HEK293 (cell line): Measurements from ENCODE around the gene NID2.

Experiments
- CTCF ChIA-PET: fragments of 350-600 bp; formaldehyde crosslinking; extraction: SDS; loops from one replicate; lab custom pipeline; 2021; ENCODE audit warnings: antibody characterized with exemption; lab: Yijun Ruan, JAX
- POLR2A ChIA-PET: fragments of 300-600 bp; formaldehyde crosslinking; extraction: SDS; loops from one replicate; lab custom pipeline; 2020; ENCODE audit warnings: antibody characterized with exemption, inconsistent platforms; lab: Yijun Ruan, JAX
- H3K27ac ChIP-seq: fragments of 200-500 bp; sonication (Bioruptor generic); 2 replicates; pipeline ENCODE4 v1.5.1; 2014; ENCODE audit warnings: low read depth, low read length, control low read depth, inconsistent platforms; ENCODE audit errors: extremely low read depth
- H3K36me3 ChIP-seq, 2 experiments: fragments of 200-500 bp in 1 of 2; sonication (Bioruptor generic) in 1 of 2; 1 replicate in 1 of 2; 2 replicates in 1 of 2; pipeline ENCODE4 v1.5.1; 2014 to 2017; ENCODE audit warnings: inconsistent platforms in 2 of 2, low read length in 2 of 2; ENCODE audit not compliant: control insufficient read depth in 2 of 2, insufficient read depth in 1 of 2
- H3K4me1 ChIP-seq: fragments of 200-500 bp; sonication (Bioruptor generic); 2 replicates; pipeline ENCODE4 v1.5.1; 2014; ENCODE audit warnings: mild to moderate bottlenecking, low read length, inconsistent platforms; ENCODE audit not compliant: control insufficient read depth, insufficient read depth
- H3K4me3 ChIP-seq: 2 replicates; pipeline ENCODE4 v1.5.1; 2011; ENCODE audit warnings: low read depth, mild to moderate bottlenecking, control low read depth, low read length, moderate library complexity
- H3K9me3 ChIP-seq: fragments of 200-500 bp; sonication (Bioruptor generic); 2 replicates; pipeline ENCODE4 v1.5.1; 2014; ENCODE audit warnings: low read depth, low read length, inconsistent platforms; ENCODE audit not compliant: control insufficient read depth, insufficient read depth
- GLI4 ChIP-seq: fragments of 450-650 bp; formaldehyde crosslinking; IDR thresholded peaks from 2 replicates; pipeline ENCODE4 v1.5.1; 2016; ENCODE audit warnings: missing biosample characterization, missing genetic modification characterization
- KLF10 ChIP-seq: fragments of 450-650 bp; IDR thresholded peaks from 2 replicates; pipeline ENCODE4 v1.5.1; 2018; ENCODE audit warnings: missing biosample characterization, mild to moderate bottlenecking, missing genetic modification characterization
- PRDM4 ChIP-seq: fragments of 450-650 bp; formaldehyde crosslinking; IDR thresholded peaks from 2 replicates; pipeline ENCODE4 v1.5.1; 2017; ENCODE audit warnings: missing biosample characterization, missing genetic modification characterization
- SP2 ChIP-seq: fragments of 450-650 bp; formaldehyde crosslinking; IDR thresholded peaks from 2 replicates; pipeline ENCODE4 v1.5.1; 2016; ENCODE audit warnings: missing biosample characterization, missing genetic modification characterization
- TCF7L2 ChIP-seq: IDR thresholded peaks from 2 replicates; pipeline ENCODE4 v1.6.1; 2011; ENCODE audit warnings: low read depth, mild to moderate bottlenecking, inconsistent platforms, low read length, moderate library complexity, borderline replicate concordance
- ZFHX2 ChIP-seq: fragments of 450-650 bp; formaldehyde crosslinking; conservative IDR thresholded peaks from 2 replicates; pipeline ENCODE4 v1.5.1; 2016; ENCODE audit warnings: missing biosample characterization, missing genetic modification characterization
- ZNF157 ChIP-seq: fragments of 450-650 bp; formaldehyde crosslinking; IDR thresholded peaks from 2 replicates; pipeline ENCODE4 v1.5.1; 2016; ENCODE audit warnings: missing biosample characterization, missing genetic modification characterization
- ZNF174 ChIP-seq: fragments of 450-650 bp; formaldehyde crosslinking; IDR thresholded peaks from 2 replicates; pipeline ENCODE4 v1.5.0; 2017; ENCODE audit warnings: missing biosample characterization, mild to moderate bottlenecking, missing genetic modification characterization
- ZNF223 ChIP-seq: fragments of 450-650 bp; formaldehyde crosslinking; IDR thresholded peaks from 2 replicates; pipeline ENCODE4 v1.5.1; 2016; ENCODE audit warnings: missing biosample characterization, missing genetic modification characterization
- ZNF266 ChIP-seq: fragments of 450-650 bp; formaldehyde crosslinking; IDR thresholded peaks from 2 replicates; pipeline ENCODE4 v1.5.1; 2016; ENCODE audit warnings: missing biosample characterization, missing genetic modification characterization, low read depth
- ZNF335 ChIP-seq: fragments of 450-650 bp; formaldehyde crosslinking; conservative IDR thresholded peaks from 2 replicates; pipeline ENCODE4 v1.5.1; 2016; ENCODE audit warnings: missing biosample characterization, missing genetic modification characterization
- ZNF449 ChIP-seq: fragments of 450-650 bp; formaldehyde crosslinking; IDR thresholded peaks from 2 replicates; pipeline ENCODE4 v1.5.1; 2017; ENCODE audit warnings: missing biosample characterization, mild to moderate bottlenecking, missing genetic modification characterization, moderate library complexity
- ZNF518A ChIP-seq: fragments of 450-650 bp; formaldehyde crosslinking; conservative IDR thresholded peaks from 2 replicates; pipeline ENCODE4 v1.5.1; 2016; ENCODE audit warnings: low read depth, missing biosample characterization, missing genetic modification characterization
- ZNF626 ChIP-seq: fragments of 450-650 bp; sonication (Bioruptor Pico); formaldehyde crosslinking; IDR thresholded peaks from 2 replicates; pipeline ENCODE4 v1.5.1; 2018; ENCODE audit warnings: missing biosample characterization, missing genetic modification characterization, inconsistent platforms
- ZNF830 ChIP-seq: fragments of 450-650 bp; IDR thresholded peaks from 2 replicates; pipeline ENCODE4 v1.5.0; 2018; ENCODE audit warnings: missing biosample characterization, missing genetic modification characterization, low read depth, mild to moderate bottlenecking, moderate library complexity
- ZSCAN16 ChIP-seq: fragments of 450-650 bp; formaldehyde crosslinking; IDR thresholded peaks from 2 replicates; pipeline ENCODE4 v1.5.1; 2016; ENCODE audit warnings: missing biosample characterization, missing genetic modification characterization
- ZSCAN30 ChIP-seq: fragments of 450-650 bp; IDR thresholded peaks from 2 replicates; pipeline ENCODE4 v1.5.1; 2018; ENCODE audit warnings: missing biosample characterization, mild to moderate bottlenecking, missing genetic modification characterization, moderate library complexity
- TF ChIP-seq, protein P1 (sequence below): fragments of 450-650 bp; formaldehyde crosslinking; conservative IDR thresholded peaks from 2 replicates; pipeline ENCODE4 v1.5.1; 2016; ENCODE audit warnings: low read depth, missing biosample characterization, missing genetic modification characterization
- TF ChIP-seq, protein P2 (sequence below): fragments of 450-650 bp; formaldehyde crosslinking; IDR thresholded peaks from 2 replicates; pipeline ENCODE4 v1.5.1; 2017; ENCODE audit warnings: missing biosample characterization, missing genetic modification characterization
- TF ChIP-seq, protein P3 (sequence below): fragments of 450-650 bp; formaldehyde crosslinking; IDR thresholded peaks from 2 replicates; pipeline ENCODE4 v1.5.1; 2016; ENCODE audit warnings: missing biosample characterization, missing genetic modification characterization
- TF ChIP-seq, protein P4 (sequence below): fragments of 450-650 bp; formaldehyde crosslinking; IDR thresholded peaks from 2 replicates; pipeline ENCODE4 v1.5.1; 2016; ENCODE audit warnings: missing biosample characterization, missing genetic modification characterization

Gene NID2

GRCh38 chr14:52059649-52060048 lies 9.2 kb downstream of the NID2 start (continued):
- TF ChIP-seq ZNF518A (no peak), SP2 (tag by site-specific recombination) (no peak), ZNF157 (no peak), ZNF449 (tag by site-specific recombination) (no peak), ZNF266 (tag by site-specific recombination) (no peak), TCF7L2 (no peak), ZSCAN16 (tag by site-specific recombination) (no peak)
- TF ChIP-seq, protein P1, sequence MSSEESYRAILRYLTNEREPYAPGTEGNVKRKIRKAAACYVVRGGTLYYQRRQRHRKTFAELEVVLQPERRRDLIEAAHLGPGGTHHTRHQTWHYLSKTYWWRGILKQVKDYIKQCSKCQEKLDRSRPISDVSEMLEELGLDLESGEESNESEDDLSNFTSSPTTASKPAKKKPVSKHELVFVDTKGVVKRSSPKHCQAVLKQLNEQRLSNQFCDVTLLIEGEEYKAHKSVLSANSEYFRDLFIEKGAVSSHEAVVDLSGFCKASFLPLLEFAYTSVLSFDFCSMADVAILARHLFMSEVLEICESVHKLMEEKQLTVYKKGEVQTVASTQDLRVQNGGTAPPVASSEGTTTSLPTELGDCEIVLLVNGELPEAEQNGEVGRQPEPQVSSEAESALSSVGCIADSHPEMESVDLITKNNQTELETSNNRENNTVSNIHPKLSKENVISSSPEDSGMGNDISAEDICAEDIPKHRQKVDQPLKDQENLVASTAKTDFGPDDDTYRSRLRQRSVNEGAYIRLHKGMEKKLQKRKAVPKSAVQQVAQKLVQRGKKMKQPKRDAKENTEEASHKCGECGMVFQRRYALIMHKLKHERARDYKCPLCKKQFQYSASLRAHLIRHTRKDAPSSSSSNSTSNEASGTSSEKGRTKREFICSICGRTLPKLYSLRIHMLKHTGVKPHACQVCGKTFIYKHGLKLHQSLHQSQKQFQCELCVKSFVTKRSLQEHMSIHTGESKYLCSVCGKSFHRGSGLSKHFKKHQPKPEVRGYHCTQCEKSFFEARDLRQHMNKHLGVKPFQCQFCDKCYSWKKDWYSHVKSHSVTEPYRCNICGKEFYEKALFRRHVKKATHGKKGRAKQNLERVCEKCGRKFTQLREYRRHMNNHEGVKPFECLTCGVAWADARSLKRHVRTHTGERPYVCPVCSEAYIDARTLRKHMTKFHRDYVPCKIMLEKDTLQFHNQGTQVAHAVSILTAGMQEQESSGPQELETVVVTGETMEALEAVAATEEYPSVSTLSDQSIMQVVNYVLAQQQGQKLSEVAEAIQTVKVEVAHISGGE: no peak
- TF ChIP-seq, protein P2, sequence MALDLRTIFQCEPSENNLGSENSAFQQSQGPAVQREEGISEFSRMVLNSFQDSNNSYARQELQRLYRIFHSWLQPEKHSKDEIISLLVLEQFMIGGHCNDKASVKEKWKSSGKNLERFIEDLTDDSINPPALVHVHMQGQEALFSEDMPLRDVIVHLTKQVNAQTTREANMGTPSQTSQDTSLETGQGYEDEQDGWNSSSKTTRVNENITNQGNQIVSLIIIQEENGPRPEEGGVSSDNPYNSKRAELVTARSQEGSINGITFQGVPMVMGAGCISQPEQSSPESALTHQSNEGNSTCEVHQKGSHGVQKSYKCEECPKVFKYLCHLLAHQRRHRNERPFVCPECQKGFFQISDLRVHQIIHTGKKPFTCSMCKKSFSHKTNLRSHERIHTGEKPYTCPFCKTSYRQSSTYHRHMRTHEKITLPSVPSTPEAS: no peak

DNA sequence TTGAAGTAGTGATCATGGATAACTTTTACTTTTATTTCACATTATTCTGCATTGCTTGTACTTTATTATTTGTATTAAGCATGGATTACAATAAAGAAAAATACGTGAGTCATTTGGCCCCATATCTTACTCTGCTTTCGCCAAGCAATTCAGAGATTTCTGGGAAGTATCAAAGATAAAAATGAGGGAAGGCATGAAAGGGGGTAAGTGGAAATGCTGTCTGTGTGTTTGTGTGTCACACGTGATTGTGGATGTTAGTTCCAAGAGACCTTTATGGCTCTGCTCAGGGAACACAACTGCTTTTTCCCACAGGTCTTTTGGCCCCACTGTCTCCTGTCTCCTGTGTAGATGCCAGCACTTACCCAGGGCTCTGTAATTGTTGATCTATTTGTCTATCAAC lies 10.5 kb downstream of the NID2 start:
- ChIA-PET CTCF (interaction anchor here (0.6 to 2.6 kb wide), 2 partner anchors 13 to 15 kb away, joined by 3 to 10 read pairs; no protein-coding TSS in a partner anchor), POLR2A (no interaction called here)
- H3K4me3 ChIP-seq: no peak overlapping the region
- H3K9me3 ChIP-seq: no peaks in the 10 kb centered on the region
- no peak overlapping the region for H3K27ac ChIP-seq
- no peak for TF ChIP-seq ZFHX2 (tag by site-specific recombination)
- TF ChIP-seq KLF10 (tag by site-specific recombination): no peak
- TF ChIP-seq ZNF335: no peak
- TF ChIP-seq ZNF830 (tag by site-specific recombination): no peak
- no peak for TF ChIP-seq ZNF626 (tag by site-specific recombination)
- no peak for TF ChIP-seq GLI4 (tag by site-specific recombination)
- TF ChIP-seq, protein P3, sequence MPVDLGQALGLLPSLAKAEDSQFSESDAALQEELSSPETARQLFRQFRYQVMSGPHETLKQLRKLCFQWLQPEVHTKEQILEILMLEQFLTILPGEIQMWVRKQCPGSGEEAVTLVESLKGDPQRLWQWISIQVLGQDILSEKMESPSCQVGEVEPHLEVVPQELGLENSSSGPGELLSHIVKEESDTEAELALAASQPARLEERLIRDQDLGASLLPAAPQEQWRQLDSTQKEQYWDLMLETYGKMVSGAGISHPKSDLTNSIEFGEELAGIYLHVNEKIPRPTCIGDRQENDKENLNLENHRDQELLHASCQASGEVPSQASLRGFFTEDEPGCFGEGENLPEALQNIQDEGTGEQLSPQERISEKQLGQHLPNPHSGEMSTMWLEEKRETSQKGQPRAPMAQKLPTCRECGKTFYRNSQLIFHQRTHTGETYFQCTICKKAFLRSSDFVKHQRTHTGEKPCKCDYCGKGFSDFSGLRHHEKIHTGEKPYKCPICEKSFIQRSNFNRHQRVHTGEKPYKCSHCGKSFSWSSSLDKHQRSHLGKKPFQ (tag by site-specific recombination): no peak
- TF ChIP-seq PRDM4 (tag by site-specific recombination): no peak
- TF ChIP-seq ZNF174 (tag by site-specific recombination): no peak
- TF ChIP-seq ZSCAN30: no peak
- TF ChIP-seq, protein P4, sequence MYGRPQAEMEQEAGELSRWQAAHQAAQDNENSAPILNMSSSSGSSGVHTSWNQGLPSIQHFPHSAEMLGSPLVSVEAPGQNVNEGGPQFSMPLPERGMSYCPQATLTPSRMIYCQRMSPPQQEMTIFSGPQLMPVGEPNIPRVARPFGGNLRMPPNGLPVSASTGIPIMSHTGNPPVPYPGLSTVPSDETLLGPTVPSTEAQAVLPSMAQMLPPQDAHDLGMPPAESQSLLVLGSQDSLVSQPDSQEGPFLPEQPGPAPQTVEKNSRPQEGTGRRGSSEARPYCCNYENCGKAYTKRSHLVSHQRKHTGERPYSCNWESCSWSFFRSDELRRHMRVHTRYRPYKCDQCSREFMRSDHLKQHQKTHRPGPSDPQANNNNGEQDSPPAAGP (tag by site-specific recombination): no peak
- no peak for TF ChIP-seq ZNF223
- peaks cover 0 to 7% of the 10 kb centered on the region in 2 experiments; a peak in 1 of 3 replicates for H3K36me3 ChIP-seq
- no peaks in the 10 kb centered on the region for H3K4me1 ChIP-seq
